Smooth muscle cell (in vitro differentiated cells): ENCODE results near the gene PARP12. TPM values are rescaled to one million over a fixed set of nuclear protein-coding genes. Genes with fewer than 3 reads are reported as not detected.

ENCODE experiments used
- DNase-seq: peaks from one replicate; lab custom pipeline; 2025; ENCODE audit not compliant: unreplicated experiment; lab: John Stamatoyannopoulos, UW
- H2AFZ ChIP-seq: fragments of 200-600 bp; sonication (generic); 2 replicates; pipeline ENCODE4 v1.6.0; 2016; ENCODE audit warnings: antibody characterized with exemption, low read depth, mild to moderate bottlenecking
- H3F3A ChIP-seq: fragments of 200-600 bp; sonication (generic); 2 replicates; pipeline ENCODE4 v1.6.0; 2017; ENCODE audit warnings: antibody characterized with exemption, low read depth
- H3K27ac ChIP-seq: fragments of 200-600 bp; sonication (generic); 2 replicates; pipeline ENCODE4 v1.5.1; 2016; ENCODE audit warnings: low read depth, mild to moderate bottlenecking
- H3K27me3 ChIP-seq: fragments of 200-600 bp; sonication (generic); 2 replicates; pipeline ENCODE4 v1.6.1; 2016; ENCODE audit warnings: low read depth, mild to moderate bottlenecking
- H3K36me3 ChIP-seq: fragments of 200-600 bp; sonication (generic); 2 replicates; pipeline ENCODE4 v1.5.1; 2016; ENCODE audit warnings: low read depth
- H3K4me1 ChIP-seq: fragments of 200-600 bp; sonication (generic); 2 replicates; pipeline ENCODE4 v1.5.1; 2016; ENCODE audit warnings: low read depth
- H3K4me2 ChIP-seq: fragments of 200-600 bp; sonication (generic); 2 replicates; pipeline ENCODE4 v1.6.0; 2016; ENCODE audit warnings: mild to moderate bottlenecking
- H3K4me3 ChIP-seq: fragments of 200-600 bp; sonication (generic); 2 replicates; pipeline ENCODE4 v1.5.1; 2016; ENCODE audit warnings: mild to moderate bottlenecking
- H3K79me2 ChIP-seq: fragments of 200-600 bp; sonication (generic); 2 replicates; pipeline ENCODE4 v1.6.0; 2016; ENCODE audit warnings: low read depth, mild to moderate bottlenecking
- H3K9ac ChIP-seq: fragments of 200-600 bp; sonication (generic); 2 replicates; pipeline ENCODE4 v1.6.0; 2016; ENCODE audit warnings: low read depth
- H3K9me3 ChIP-seq: fragments of 200-600 bp; sonication (generic); replicated peaks from 2 replicates; pipeline ENCODE4 v1.5.1; 2016; ENCODE audit warnings: low read depth
- H4K20me1 ChIP-seq: fragments of 200-600 bp; sonication (generic); 2 replicates; pipeline ENCODE4 v1.6.0; 2016; ENCODE audit warnings: low read depth
- WGBS: methylation state at CpG from one replicate; pipeline ENCODE4 v1.1.7; 2016; ENCODE audit warnings: low lambda C conversion rate; 5-methylcytosine and 5-hydroxymethylcytosine counted together
- polyA plus RNA-seq: library from polyadenylated mRNA; unstranded; fragments of >200 nt; fragmentation: Nextera tagmentation; extraction: Ambion mirVana; gene quantifications from 2 replicates; pipeline ENCODE4 v1.2.1, GENCODE V29; 2016
- total RNA-seq: library from RNA; depleted of rRNA; stranded (reverse); fragments of >200 nt; gene quantifications from 2 replicates; pipeline ENCODE4 v1.2.3, GENCODE V29; 2014
- TF ChIP-seq, protein P1 (sequence below): fragments of 200-600 bp; sonication (generic); IDR thresholded peaks from 2 replicates; pipeline ENCODE4 v1.5.1; 2017; ENCODE audit warnings: borderline replicate concordance, mild to moderate bottlenecking, antibody characterized with exemption; ENCODE audit not compliant: insufficient read depth, poor library complexity, severe bottlenecking

Gene PARP12
- total and polyA plus RNA-seq, 2 experiments from 2014 or later: 1.4 to 2.4 TPM

DNA sequence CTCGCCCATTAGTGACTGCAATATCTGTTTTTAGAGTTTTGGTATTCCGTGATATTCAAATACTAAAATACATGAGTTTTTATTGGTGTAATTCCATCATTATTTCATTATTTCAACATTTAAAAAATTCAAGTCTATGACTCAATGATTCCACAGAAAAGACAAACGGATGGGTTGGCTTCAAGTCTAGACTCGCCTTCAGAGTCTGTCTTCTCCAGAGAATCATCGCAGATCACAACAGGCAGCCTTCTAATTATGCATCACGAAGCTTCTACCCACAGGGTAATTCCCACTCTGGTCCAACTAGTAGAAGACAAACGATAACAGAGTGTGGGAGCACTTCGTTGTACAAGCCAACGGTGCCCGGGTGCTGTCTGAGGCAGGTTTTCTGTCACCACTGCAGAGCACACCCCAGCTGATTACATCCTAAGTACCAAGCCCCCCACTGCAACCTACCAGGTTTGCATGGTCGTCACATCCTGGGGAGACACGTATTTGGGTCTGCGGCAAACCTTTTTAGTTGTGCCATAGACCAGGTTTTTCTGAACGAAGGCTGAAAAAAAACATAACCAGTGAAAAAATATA lies 28.9 kb downstream of the PARP12 start:
- H3K9me3 ChIP-seq: no peaks in the 10 kb centered on the region
- H3K27me3 ChIP-seq: no peaks in the 10 kb centered on the region
- no peaks in the 10 kb centered on the region for H3K4me1 ChIP-seq
- 81% methylated on average over 14 of the region's 14 CpGs for WGBS
- H3K27ac ChIP-seq: peak overlapping the region; percentile 42
- no peak for DNase-seq
- H3K79me2 ChIP-seq: no peaks in the 10 kb centered on the region
- H4K20me1 ChIP-seq: no peaks in the 10 kb centered on the region
- H3K4me3 ChIP-seq: no peak overlapping the region
- H3K4me2 ChIP-seq: no peak overlapping the region
- H3K9ac ChIP-seq: no peak overlapping the region
- H3F3A ChIP-seq: no peaks in the 10 kb centered on the region
- TF ChIP-seq, protein P1, sequence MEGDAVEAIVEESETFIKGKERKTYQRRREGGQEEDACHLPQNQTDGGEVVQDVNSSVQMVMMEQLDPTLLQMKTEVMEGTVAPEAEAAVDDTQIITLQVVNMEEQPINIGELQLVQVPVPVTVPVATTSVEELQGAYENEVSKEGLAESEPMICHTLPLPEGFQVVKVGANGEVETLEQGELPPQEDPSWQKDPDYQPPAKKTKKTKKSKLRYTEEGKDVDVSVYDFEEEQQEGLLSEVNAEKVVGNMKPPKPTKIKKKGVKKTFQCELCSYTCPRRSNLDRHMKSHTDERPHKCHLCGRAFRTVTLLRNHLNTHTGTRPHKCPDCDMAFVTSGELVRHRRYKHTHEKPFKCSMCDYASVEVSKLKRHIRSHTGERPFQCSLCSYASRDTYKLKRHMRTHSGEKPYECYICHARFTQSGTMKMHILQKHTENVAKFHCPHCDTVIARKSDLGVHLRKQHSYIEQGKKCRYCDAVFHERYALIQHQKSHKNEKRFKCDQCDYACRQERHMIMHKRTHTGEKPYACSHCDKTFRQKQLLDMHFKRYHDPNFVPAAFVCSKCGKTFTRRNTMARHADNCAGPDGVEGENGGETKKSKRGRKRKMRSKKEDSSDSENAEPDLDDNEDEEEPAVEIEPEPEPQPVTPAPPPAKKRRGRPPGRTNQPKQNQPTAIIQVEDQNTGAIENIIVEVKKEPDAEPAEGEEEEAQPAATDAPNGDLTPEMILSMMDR: no peak
- no peak overlapping the region for H2AFZ ChIP-seq
- H3K36me3 ChIP-seq: no peaks in the 10 kb centered on the region

DNA sequence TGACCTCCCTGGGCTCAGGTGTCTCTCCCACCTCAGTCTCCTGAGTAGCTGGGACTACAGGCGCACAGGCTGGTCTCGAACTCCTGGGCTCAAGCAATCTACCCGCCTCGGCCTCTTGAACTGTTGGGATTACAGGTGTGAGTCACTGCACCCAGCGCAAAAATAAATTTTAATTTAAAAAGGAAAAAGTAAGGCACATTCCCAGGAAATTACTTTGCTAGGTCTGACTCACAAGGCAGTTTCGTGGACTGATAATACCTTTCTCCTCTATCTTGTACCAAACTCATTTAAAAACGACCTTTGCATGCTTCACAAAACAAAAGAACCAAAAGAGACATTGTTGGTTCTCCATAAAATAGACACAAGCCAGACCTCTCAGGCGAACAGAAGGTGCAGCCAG lies 29.7 kb downstream of the PARP12 start:
- no peaks in the 10 kb centered on the region for H3K79me2 ChIP-seq
- no peaks in the 10 kb centered on the region for H3F3A ChIP-seq
- H3K9me3 ChIP-seq: no peaks in the 10 kb centered on the region
- no peaks in the 10 kb centered on the region for H3K27me3 ChIP-seq
- DNase-seq: no peak
- TF ChIP-seq, protein P1: no peak
- 66% methylated on average over 8 of the region's 8 CpGs for WGBS
- H2AFZ ChIP-seq: no peak overlapping the region
- no peak overlapping the region for H3K4me2 ChIP-seq
- H3K4me3 ChIP-seq: no peak overlapping the region
- H3K4me1 ChIP-seq: no peaks in the 10 kb centered on the region
- H4K20me1 ChIP-seq: no peaks in the 10 kb centered on the region
- peak overlapping the region; percentile 42 for H3K27ac ChIP-seq
- no peak overlapping the region for H3K9ac ChIP-seq
- H3K36me3 ChIP-seq: no peaks in the 10 kb centered on the region

DNA sequence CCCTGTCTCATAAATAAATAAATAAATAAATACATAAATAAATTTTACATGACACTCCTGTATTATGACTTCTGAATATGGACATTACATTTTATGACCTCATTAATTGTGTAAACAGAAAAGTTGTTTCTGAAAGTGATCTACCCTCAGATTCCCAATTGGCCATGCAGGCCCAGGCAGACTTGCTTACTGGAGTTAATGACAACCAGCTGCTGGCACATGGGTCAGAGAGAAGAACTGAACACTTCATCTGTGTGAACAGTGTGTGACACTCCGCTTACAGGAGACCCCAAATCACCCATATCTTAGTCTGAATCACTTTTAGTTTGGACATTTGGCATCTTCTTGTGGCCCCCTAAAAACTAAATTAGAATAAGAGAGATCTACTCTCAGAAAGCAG lies 31.4 kb downstream of the PARP12 start:
- 95% methylated on average over 1 of the region's 1 CpG for WGBS

DNA sequence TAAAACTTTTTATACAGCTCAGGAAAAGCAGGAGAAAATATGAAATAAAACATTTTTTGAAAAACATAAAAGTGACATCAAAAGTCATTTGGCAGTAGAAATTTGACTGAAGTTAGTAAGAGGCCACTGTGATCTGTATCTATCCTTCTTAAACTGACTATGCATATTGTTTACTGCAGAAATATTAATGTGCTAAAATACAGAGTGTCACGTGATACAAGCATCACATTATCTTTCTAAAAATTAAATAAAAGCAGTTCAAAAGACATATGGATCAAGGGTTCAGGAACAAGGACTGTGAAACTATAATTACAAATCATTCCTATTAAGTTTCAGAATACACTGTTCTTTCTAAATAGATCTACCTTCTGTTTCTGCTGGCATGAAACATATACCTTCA lies 33.7 kb downstream of the PARP12 start:
- Histone ChIP-seq H2AFZ (no peak overlapping the region), H3K4me3 (no peak overlapping the region), H4K20me1 (no peaks in the 10 kb centered on the region), H3K27ac (no peak overlapping the region), H3K79me2 (no peaks in the 10 kb centered on the region), H3K27me3 (no peaks in the 10 kb centered on the region), H3K4me2 (no peak overlapping the region), H3K4me1 (no peaks in the 10 kb centered on the region), H3F3A (no peaks in the 10 kb centered on the region), H3K9ac (no peak overlapping the region), H3K9me3 (no peaks in the 10 kb centered on the region), H3K36me3 (no peaks in the 10 kb centered on the region)
- 94% methylated on average over 1 of the region's 1 CpG for WGBS
- DNase-seq: no peak
- TF ChIP-seq, protein P1: no peak

More for the DNA sequence above, 31.4 kb downstream of the PARP12 start:
- Histone ChIP-seq H3K9ac (no peak overlapping the region), H3K4me1 (no peaks in the 10 kb centered on the region), H3K79me2 (no peaks in the 10 kb centered on the region), H3K4me3 (no peak overlapping the region), H4K20me1 (no peaks in the 10 kb centered on the region), H2AFZ (no peak overlapping the region), H3K27me3 (no peaks in the 10 kb centered on the region), H3K9me3 (no peaks in the 10 kb centered on the region), H3K27ac (no peak overlapping the region), H3K36me3 (no peaks in the 10 kb centered on the region), H3F3A (no peaks in the 10 kb centered on the region), H3K4me2 (no peak overlapping the region)
- DNase-seq: no peak
- TF ChIP-seq, protein P1: no peak
